Smooth muscle cell (in vitro differentiated cells): ENCODE data around the gene ALLC. TPM values are rescaled to one million over a fixed set of nuclear protein-coding genes. Genes with fewer than 3 reads are reported as not detected.

Source experiments
- DNase-seq: peaks from one replicate; lab custom pipeline; 2025; ENCODE audit not compliant: unreplicated experiment; lab: John Stamatoyannopoulos, UW
- H2AFZ ChIP-seq: fragments of 200-600 bp; sonication (generic); 2 replicates; pipeline ENCODE4 v1.6.0; 2016; ENCODE audit warnings: antibody characterized with exemption, low read depth, mild to moderate bottlenecking
- H3F3A ChIP-seq: fragments of 200-600 bp; sonication (generic); 2 replicates; pipeline ENCODE4 v1.6.0; 2017; ENCODE audit warnings: antibody characterized with exemption, low read depth
- H3K27ac ChIP-seq: fragments of 200-600 bp; sonication (generic); 2 replicates; pipeline ENCODE4 v1.5.1; 2016; ENCODE audit warnings: low read depth, mild to moderate bottlenecking
- H3K27me3 ChIP-seq: fragments of 200-600 bp; sonication (generic); 2 replicates; pipeline ENCODE4 v1.6.1; 2016; ENCODE audit warnings: low read depth, mild to moderate bottlenecking
- H3K36me3 ChIP-seq: fragments of 200-600 bp; sonication (generic); 2 replicates; pipeline ENCODE4 v1.5.1; 2016; ENCODE audit warnings: low read depth
- H3K4me1 ChIP-seq: fragments of 200-600 bp; sonication (generic); 2 replicates; pipeline ENCODE4 v1.5.1; 2016; ENCODE audit warnings: low read depth
- H3K4me2 ChIP-seq: fragments of 200-600 bp; sonication (generic); 2 replicates; pipeline ENCODE4 v1.6.0; 2016; ENCODE audit warnings: mild to moderate bottlenecking
- H3K4me3 ChIP-seq: fragments of 200-600 bp; sonication (generic); 2 replicates; pipeline ENCODE4 v1.5.1; 2016; ENCODE audit warnings: mild to moderate bottlenecking
- H3K79me2 ChIP-seq: fragments of 200-600 bp; sonication (generic); 2 replicates; pipeline ENCODE4 v1.6.0; 2016; ENCODE audit warnings: low read depth, mild to moderate bottlenecking
- H3K9ac ChIP-seq: fragments of 200-600 bp; sonication (generic); 2 replicates; pipeline ENCODE4 v1.6.0; 2016; ENCODE audit warnings: low read depth
- H3K9me3 ChIP-seq: fragments of 200-600 bp; sonication (generic); replicated peaks from 2 replicates; pipeline ENCODE4 v1.5.1; 2016; ENCODE audit warnings: low read depth
- H4K20me1 ChIP-seq: fragments of 200-600 bp; sonication (generic); 2 replicates; pipeline ENCODE4 v1.6.0; 2016; ENCODE audit warnings: low read depth
- CTCF ChIP-seq: fragments of 200-600 bp; sonication (generic); IDR thresholded peaks from 2 replicates; pipeline ENCODE4 v1.5.1; 2017; ENCODE audit warnings: borderline replicate concordance, mild to moderate bottlenecking, antibody characterized with exemption; ENCODE audit not compliant: insufficient read depth, poor library complexity, severe bottlenecking
- WGBS: methylation state at CpG from one replicate; pipeline ENCODE4 v1.1.7; 2016; ENCODE audit warnings: low lambda C conversion rate; 5-methylcytosine and 5-hydroxymethylcytosine counted together
- polyA plus RNA-seq: library from polyadenylated mRNA; unstranded; fragments of >200 nt; fragmentation: Nextera tagmentation; extraction: Ambion mirVana; gene quantifications from 2 replicates; pipeline ENCODE4 v1.2.1, GENCODE V29; 2016
- total RNA-seq: library from RNA; depleted of rRNA; stranded (reverse); fragments of >200 nt; gene quantifications from 2 replicates; pipeline ENCODE4 v1.2.3, GENCODE V29; 2014

ALLC gene
- total and polyA plus RNA-seq, 2 experiments from 2014 or later = not detected

- 83% methylated on average over 8 of the region's 8 CpGs for WGBS
- H3K27ac ChIP-seq = no peak overlapping the region
- no peak for TF ChIP-seq CTCF
Observed at GRCh38 chr2:3639653-3640052, 18.3 kb upstream of the ALLC start.

GRCh38 chr2:3641181-3641580 lies 16.8 kb upstream of the ALLC start:
- H3K27ac ChIP-seq = no peak overlapping the region
- H3K4me1 ChIP-seq = no peaks in the 10 kb centered on the region
- no peaks in the 10 kb centered on the region for H3F3A ChIP-seq
- no peaks in the 10 kb centered on the region for H4K20me1 ChIP-seq
- H3K4me2 ChIP-seq = no peak overlapping the region
- no peak overlapping the region for H2AFZ ChIP-seq
- H3K9me3 ChIP-seq = no peaks in the 10 kb centered on the region
- no peaks in the 10 kb centered on the region for H3K79me2 ChIP-seq
- H3K27me3 ChIP-seq = no peaks in the 10 kb centered on the region
- TF ChIP-seq CTCF = no peak
- DNase-seq = no peak
- H3K4me3 ChIP-seq = no peak overlapping the region
- WGBS = 92% methylated on average over 13 of the region's 13 CpGs
- no peaks in the 10 kb centered on the region for H3K36me3 ChIP-seq
- no peak overlapping the region for H3K9ac ChIP-seq

More at GRCh38 chr2:3639653-3640052, 18.3 kb upstream of the ALLC start:
- Histone ChIP-seq H3K36me3 (no peaks in the 10 kb centered on the region), H3K27me3 (no peaks in the 10 kb centered on the region), H3K9me3 (no peaks in the 10 kb centered on the region), H4K20me1 (no peaks in the 10 kb centered on the region), H3K4me2 (no peak overlapping the region), H3K79me2 (no peaks in the 10 kb centered on the region), H3K4me1 (no peaks in the 10 kb centered on the region), H3K9ac (no peak overlapping the region), H3K4me3 (no peak overlapping the region), H2AFZ (no peak overlapping the region), H3F3A (no peaks in the 10 kb centered on the region)
- no peak for DNase-seq

- Histone ChIP-seq H4K20me1 (no peaks in the 10 kb centered on the region), H3K4me3 (no peak overlapping the region), H3K4me2 (no peak overlapping the region), H3F3A (no peaks in the 10 kb centered on the region), H3K27me3 (no peaks in the 10 kb centered on the region), H3K79me2 (no peaks in the 10 kb centered on the region), H2AFZ (no peak overlapping the region), H3K9ac (no peak overlapping the region), H3K27ac (no peak overlapping the region), H3K4me1 (no peaks in the 10 kb centered on the region), H3K9me3 (no peaks in the 10 kb centered on the region), H3K36me3 (no peaks in the 10 kb centered on the region)
- no peak for DNase-seq
- no peak for TF ChIP-seq CTCF
- WGBS = 92% methylated on average over 26 of the region's 26 CpGs
Observed at GRCh38 chr2:3641841-3642421, 16.1 kb upstream of the ALLC start.
